ENCODE measurements around the gene MORN1.

Gene MORN1

DNA sequence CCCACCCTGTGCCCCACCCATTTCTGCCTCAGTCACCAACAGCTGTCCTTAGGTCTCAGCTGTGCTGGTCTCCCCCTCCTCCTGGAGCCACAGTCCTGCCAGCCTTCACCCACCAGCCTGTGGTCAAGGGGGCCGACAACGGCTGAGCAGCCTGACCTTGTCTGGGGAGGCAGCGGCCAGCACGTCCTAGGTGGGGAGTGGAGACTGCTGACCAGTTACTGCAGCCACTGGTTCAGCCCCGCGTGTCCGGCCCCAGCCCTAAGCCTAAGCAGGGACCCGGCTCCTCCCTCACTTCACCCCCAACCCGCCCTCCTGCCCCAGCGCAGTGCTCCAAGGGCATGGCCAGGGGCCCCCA, 79.2 kb downstream of the MORN1 start:
- DNase-seq (ENCODE audit: low read depth) = no peak

DNA sequence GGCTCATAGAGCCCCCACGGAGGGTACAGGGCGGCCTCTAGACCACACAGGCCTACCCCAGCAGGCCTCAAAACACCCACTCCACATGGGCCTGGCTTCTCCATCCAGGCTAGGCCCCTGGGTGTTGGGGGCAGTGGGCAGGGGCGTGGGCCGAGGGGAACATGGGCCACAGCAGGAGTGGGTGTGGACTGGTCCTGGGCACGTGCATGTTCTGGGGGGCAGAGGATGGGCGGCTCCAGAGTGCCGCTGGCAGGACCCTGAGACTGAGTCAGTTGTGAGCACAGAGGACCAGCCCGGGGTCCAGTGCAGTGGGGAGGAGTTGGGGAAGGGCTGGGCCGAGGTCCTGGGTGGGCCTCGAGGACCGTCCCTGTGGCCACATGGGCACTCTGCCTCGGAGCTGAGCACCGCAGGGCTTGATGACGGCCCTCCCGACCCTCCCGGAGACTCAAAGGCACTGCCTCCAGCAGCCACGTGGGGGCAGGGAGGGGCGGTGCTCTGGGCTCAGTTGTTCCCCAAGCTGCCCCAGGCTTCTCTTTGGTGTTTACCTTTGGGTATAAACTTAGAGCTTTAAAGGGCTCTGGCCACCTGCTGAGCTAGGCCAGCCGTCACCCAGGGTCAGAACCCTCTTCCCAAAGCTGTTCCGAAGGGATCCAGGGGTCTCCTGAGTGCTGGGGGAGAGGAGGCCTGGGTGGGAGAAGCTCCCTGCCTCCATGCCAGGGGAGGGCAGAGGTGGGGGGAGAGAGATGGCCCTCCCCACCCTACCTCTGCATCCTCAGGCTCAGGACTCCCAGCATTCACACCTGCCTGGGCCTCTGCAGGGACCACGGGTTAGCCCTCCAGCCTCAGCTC, 79.9 kb downstream of the MORN1 start:
- peak; percentile 67 for DNase-seq (ENCODE audit: low read depth)
- TF ChIP-seq, protein P1, sequence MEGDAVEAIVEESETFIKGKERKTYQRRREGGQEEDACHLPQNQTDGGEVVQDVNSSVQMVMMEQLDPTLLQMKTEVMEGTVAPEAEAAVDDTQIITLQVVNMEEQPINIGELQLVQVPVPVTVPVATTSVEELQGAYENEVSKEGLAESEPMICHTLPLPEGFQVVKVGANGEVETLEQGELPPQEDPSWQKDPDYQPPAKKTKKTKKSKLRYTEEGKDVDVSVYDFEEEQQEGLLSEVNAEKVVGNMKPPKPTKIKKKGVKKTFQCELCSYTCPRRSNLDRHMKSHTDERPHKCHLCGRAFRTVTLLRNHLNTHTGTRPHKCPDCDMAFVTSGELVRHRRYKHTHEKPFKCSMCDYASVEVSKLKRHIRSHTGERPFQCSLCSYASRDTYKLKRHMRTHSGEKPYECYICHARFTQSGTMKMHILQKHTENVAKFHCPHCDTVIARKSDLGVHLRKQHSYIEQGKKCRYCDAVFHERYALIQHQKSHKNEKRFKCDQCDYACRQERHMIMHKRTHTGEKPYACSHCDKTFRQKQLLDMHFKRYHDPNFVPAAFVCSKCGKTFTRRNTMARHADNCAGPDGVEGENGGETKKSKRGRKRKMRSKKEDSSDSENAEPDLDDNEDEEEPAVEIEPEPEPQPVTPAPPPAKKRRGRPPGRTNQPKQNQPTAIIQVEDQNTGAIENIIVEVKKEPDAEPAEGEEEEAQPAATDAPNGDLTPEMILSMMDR (conservative IDR thresholded peaks at IDR 0.05; ENCODE audit: low read depth, low read length) = peak; percentile 58
- H3K4me3 ChIP-seq (ENCODE audit: low read depth, low read length) = no peak overlapping the region

More for the DNA sequence above, 79.2 kb downstream of the MORN1 start:
- H3K4me3 ChIP-seq (ENCODE audit: low read depth, low read length) = no peak overlapping the region
- TF ChIP-seq, protein P1 (conservative IDR thresholded peaks at IDR 0.05; ENCODE audit: low read depth, low read length) = no peak

DNA sequence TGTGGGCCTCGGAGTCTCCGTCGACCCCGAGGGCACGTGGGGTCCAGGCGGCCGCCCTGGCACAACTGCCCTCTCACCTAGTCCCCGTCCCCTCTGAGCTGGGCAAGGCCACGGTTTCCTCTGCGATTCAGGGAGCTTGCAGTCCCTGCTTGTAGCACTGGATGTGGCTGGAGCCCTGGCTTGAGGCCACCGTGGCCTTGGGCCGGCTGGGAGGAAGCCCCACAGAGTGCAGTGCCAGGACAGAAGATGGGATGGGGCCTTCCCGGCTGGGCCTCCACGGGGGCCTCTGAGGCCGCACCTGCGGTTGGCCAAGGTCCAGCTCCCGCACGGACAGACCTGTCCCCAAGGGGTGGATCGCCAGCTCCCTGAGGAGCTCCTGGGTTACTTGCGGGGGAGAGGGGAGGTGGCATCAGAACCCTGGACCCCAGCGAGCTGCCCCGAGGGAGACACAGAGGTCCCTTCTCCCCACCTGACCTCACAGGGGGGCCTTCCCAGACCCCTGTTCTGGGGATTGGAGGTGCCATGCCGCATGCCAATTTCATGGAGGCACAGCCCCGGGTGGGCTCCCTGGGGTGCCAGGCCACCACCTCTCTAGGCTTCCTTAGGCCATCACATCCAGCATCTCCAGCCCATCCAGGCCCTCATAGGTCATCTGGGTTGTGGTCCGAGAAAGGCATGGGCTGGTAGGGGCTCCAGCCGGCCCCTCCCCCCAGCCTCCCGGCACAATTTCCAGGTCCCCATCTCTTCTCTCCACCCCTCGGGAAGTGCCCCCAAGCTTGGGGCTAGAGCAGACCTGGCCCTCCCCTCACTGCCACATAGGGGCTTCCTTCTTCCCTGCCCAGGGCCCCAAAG, 80.8 kb downstream of the MORN1 start:
- DNase-seq (ENCODE audit: low read depth) = no peak
- no peak overlapping the region for H3K4me3 ChIP-seq (ENCODE audit: low read depth, low read length)
- TF ChIP-seq, protein P1 (conservative IDR thresholded peaks at IDR 0.05; ENCODE audit: low read depth, low read length) = no peak

DNA sequence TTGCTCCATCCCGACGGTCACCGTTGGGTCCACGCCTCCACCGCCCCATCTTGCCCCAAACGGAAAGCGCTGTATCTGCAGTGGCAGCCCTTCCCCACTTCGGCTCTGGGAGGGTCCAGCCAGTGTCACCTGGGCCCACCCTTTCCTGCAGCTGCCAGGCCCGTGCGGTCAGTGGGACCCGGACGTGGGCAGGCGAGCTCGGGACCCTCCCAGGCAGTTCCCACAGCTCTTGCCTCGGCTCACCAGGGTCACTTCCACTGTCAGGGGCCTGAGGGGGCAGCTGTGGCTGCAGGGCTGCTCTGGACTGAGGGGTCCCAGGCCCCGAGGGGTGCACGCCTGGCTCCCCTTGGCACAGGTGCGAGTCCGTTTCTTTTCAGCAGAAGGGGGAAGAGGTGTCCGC, 82.5 kb downstream of the MORN1 start:
- DNase-seq (ENCODE audit: low read depth) = no peak
- TF ChIP-seq, protein P1 (conservative IDR thresholded peaks at IDR 0.05; ENCODE audit: low read depth, low read length) = no peak
- H3K4me3 ChIP-seq (ENCODE audit: low read depth, low read length) = no peak overlapping the region

DNA sequence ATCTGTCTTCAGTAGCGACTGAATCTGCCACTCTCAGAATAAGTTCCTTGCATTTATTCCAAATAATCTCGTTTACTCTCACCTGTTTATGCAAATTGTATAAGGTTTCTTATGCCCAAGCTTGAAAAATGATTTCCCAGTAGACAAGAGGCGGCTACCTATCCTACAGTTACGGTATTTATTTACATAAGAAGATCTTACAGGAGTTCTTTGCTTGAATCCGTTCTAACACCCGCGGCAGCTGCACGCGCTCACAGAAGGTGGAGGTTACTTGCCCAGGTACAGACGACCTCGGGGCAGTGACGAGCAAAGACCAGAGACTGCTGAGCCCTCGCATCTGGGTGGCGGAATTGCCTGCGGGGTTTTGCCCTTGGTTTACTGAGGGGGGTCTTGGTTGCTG, 83.4 kb downstream of the MORN1 start:
- no peak for DNase-seq (ENCODE audit: low read depth)
- H3K4me3 ChIP-seq (ENCODE audit: low read depth, low read length) = no peak overlapping the region
- TF ChIP-seq, protein P1 (conservative IDR thresholded peaks at IDR 0.05; ENCODE audit: low read depth, low read length) = no peak

DNA sequence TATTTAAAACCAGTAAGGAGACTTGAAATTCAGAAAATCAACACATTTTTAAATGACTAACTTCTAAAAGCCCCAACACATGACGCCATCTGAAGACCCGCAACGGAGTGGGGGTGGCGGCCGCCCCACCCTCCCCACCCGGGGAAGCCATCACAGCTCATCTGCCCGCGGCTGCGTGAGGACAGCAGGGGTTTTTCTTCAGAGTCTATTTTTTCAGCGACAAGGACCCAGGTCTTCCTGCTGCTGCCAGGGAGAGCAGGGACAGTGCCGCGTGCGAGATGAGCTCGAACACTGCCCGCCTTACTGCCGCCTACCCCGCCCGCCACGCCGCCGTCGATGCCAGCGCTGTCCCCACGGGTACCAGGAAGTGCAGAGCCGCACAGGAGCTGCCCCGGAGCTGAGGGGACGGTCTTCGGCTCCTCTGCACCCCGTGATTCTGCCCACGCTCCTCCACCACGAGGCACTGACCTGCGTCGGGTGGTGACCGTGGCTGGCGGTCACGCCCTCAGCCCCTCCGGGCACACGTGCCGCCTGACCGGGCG, 84.2 kb downstream of the MORN1 start:
- TF ChIP-seq, protein P1 (conservative IDR thresholded peaks at IDR 0.05; ENCODE audit: low read depth, low read length) = no peak
- no peak for DNase-seq (ENCODE audit: low read depth)
- no peak overlapping the region for H3K4me3 ChIP-seq (ENCODE audit: low read depth, low read length)

Measured in choroid plexus epithelial cell (primary cell).